HepG2 (cell line): ENCODE data around the gene RBM25. TPM values are rescaled to one million over a fixed set of nuclear protein-coding genes. Genes with fewer than 3 reads are reported as not detected.
A peak's percentile ranks its signal among the peaks of the same experiment; 100 is the strongest.

ENCODE experiments used
- E2F1 ChIP-seq: sonication (generic); formaldehyde crosslinking; IDR thresholded peaks from 2 replicates; pipeline ENCODE4 v1.5.0; 2020; ENCODE audit warnings: missing genetic modification reagents
- E2F5 ChIP-seq: sonication (generic); formaldehyde crosslinking; conservative IDR thresholded peaks from 2 replicates; pipeline ENCODE4 v1.4.0; 2020; ENCODE audit warnings: missing genetic modification reagents
- ELF1 ChIP-seq: sonication (generic); formaldehyde crosslinking; IDR thresholded peaks from 2 replicates; pipeline ENCODE4 v1.4.0; 2020; ENCODE audit warnings: missing genetic modification reagents
- JUN ChIP-seq: sonication (generic); formaldehyde crosslinking; IDR thresholded peaks from 2 replicates; pipeline ENCODE4 v1.4.0; 2020; ENCODE audit warnings: mild to moderate bottlenecking, missing genetic modification reagents
- KAT8 ChIP-seq: IDR thresholded peaks from 2 replicates; pipeline ENCODE4 v1.6.1; 2016; ENCODE audit warnings: missing genetic modification reagents, missing compliant biosample characterization
- MATR3 ChIP-seq: sonication (generic); formaldehyde crosslinking; IDR thresholded peaks from 2 replicates; pipeline ENCODE4 v1.4.0; 2020; ENCODE audit warnings: missing genetic modification reagents
- PCBP1 ChIP-seq: fragments of 200-400 bp; formaldehyde crosslinking; IDR thresholded peaks from 2 replicates; pipeline ENCODE4 v1.6.1; 2017; ENCODE audit warnings: mild to moderate bottlenecking, low read depth, low read length, borderline replicate concordance
- PITX1 ChIP-seq: sonication (generic); formaldehyde crosslinking; IDR thresholded peaks from 2 replicates; pipeline ENCODE4 v1.5.1; 2020; ENCODE audit warnings: mild to moderate bottlenecking, missing genetic modification reagents
- SMAD3 ChIP-seq: sonication (generic); formaldehyde crosslinking; IDR thresholded peaks from 2 replicates; pipeline ENCODE4 v1.4.0; 2020; ENCODE audit warnings: missing genetic modification reagents
- SP1 ChIP-seq, 2 experiments: fragments of 450-650 bp in 1 of 2; sonication (generic) in 1 of 2; formaldehyde crosslinking in 1 of 2; IDR thresholded peaks; 2 replicates each; pipeline versions ENCODE4 v1.4.0 to v1.6.1; 2016 to 2020; ENCODE audit warnings: missing genetic modification reagents in 1 of 2
- ZBTB3 ChIP-seq: sonication (generic); formaldehyde crosslinking; IDR thresholded peaks from 2 replicates; pipeline ENCODE4 v1.4.0; 2020; ENCODE audit warnings: low read depth, mild to moderate bottlenecking, moderate library complexity, missing genetic modification reagents, borderline replicate concordance
- ZHX2 ChIP-seq, 2 experiments: sonication (generic) in 1 of 2; formaldehyde crosslinking in 1 of 2; IDR thresholded peaks; 2 replicates each; pipeline versions ENCODE4 v1.6.1 to v1.9.0; 2014 to 2022; ENCODE audit warnings: antibody characterized with exemption in 1 of 2, borderline replicate concordance in 1 of 2, inconsistent platforms in 1 of 2, low read depth in 1 of 2, missing genetic modification reagents in 1 of 2
- ZNF235 ChIP-seq: sonication (generic); formaldehyde crosslinking; IDR thresholded peaks from 2 replicates; pipeline ENCODE4 v1.8.1; 2023; ENCODE audit warnings: mild to moderate bottlenecking, missing genetic modification reagents, borderline replicate concordance
- ZNF264 ChIP-seq: sonication (generic); formaldehyde crosslinking; IDR thresholded peaks from 2 replicates; pipeline ENCODE4 v1.4.0; 2020; ENCODE audit warnings: missing genetic modification reagents
- ZNF496 ChIP-seq: sonication (generic); formaldehyde crosslinking; IDR thresholded peaks from 2 replicates; pipeline ENCODE4 v1.8.1; 2023; ENCODE audit warnings: mild to moderate bottlenecking, moderate library complexity, missing genetic modification reagents; ENCODE audit not compliant: insufficient replicate concordance
- ZNF562 ChIP-seq: sonication (generic); formaldehyde crosslinking; IDR thresholded peaks from 2 replicates; pipeline ENCODE4 v1.8.0; 2022; ENCODE audit warnings: missing genetic modification reagents, borderline replicate concordance
- ZNF570 ChIP-seq: sonication (generic); formaldehyde crosslinking; IDR thresholded peaks from 2 replicates; pipeline ENCODE4 v1.4.0; 2020; ENCODE audit warnings: mild to moderate bottlenecking, missing genetic modification reagents, borderline replicate concordance
- ZSCAN31 ChIP-seq: sonication (generic); formaldehyde crosslinking; IDR thresholded peaks from 2 replicates; pipeline ENCODE4 v1.5.0; 2020; ENCODE audit warnings: low read depth, mild to moderate bottlenecking, missing genetic modification reagents
- polyA plus RNA-seq, 8 experiments: library from polyadenylated mRNA; depleted of rRNA in 3 of 8; stranded (reverse) in 7 of 8; unstranded in 1 of 8; fragments of >200 nt; fragmentation: Illumina TruSeq in 4 of 8; extraction: Trizol in 4 of 8; gene quantifications; 2 replicates each; pipeline versions ENCODE4 v1.2.1 to v1.2.3, GENCODE V29; 2011 to 2016; ENCODE audit warnings: low read depth in 4 of 8, missing spikeins in 1 of 8, mixed read lengths in 1 of 8; ENCODE audit not compliant: insufficient read depth in 1 of 8
- total RNA-seq, 5 experiments: library from RNA; depleted of rRNA; stranded (reverse); fragments of >200 nt; fragmentation: Illumina TruSeq; extraction: Trizol; gene quantifications; 2 replicates each; pipeline ENCODE4 v1.2.3, GENCODE V29; 2016; ENCODE audit warnings: low read depth in 1 of 5

Gene RBM25
- total and polyA plus RNA-seq, 2 of the 13 experiments (the other 11 are each of a cell fraction or from before 2014, with no cell fraction given) = 34.1 to 65.9 TPM

GRCh38 chr14:73058922-73059673 lies 764 bp downstream of the RBM25 start (continued):
- TF ChIP-seq KAT8 = 0 out of 2 replicates have a peak, but pooled peaks have one; percentile 13
- no peak for TF ChIP-seq SMAD3 (CRISPR knock-in tag)
- TF ChIP-seq ZSCAN31 (CRISPR knock-in tag) = 0 out of 2 replicates have a peak, but pooled peaks have one; percentile 2
- no peak for TF ChIP-seq JUN (CRISPR knock-in tag)
- TF ChIP-seq SP1 (IDR thresholded peaks at IDR 0.05) = no peak
- TF ChIP-seq SP1 (CRISPR knock-in tag; IDR thresholded peaks at IDR 0.05) = no peak
- no peak for TF ChIP-seq ZNF570 (CRISPR knock-in tag)
- TF ChIP-seq E2F5 = no peak
- no peak for TF ChIP-seq ZNF562 (CRISPR knock-in tag)
- no peak for TF ChIP-seq PITX1 (CRISPR knock-in tag)
- no peak for TF ChIP-seq ZBTB3
- no peak for TF ChIP-seq ZNF264 (CRISPR knock-in tag)
- no peak for TF ChIP-seq ZNF496 (CRISPR knock-in tag)
- no peak for TF ChIP-seq ZHX2 (IDR thresholded peaks at IDR 0.05; ENCODE audit: low read depth)
- no peak for TF ChIP-seq ZHX2 (CRISPR knock-in tag; IDR thresholded peaks at IDR 0.05; ENCODE audit: borderline replicate concordance)
- TF ChIP-seq ELF1 (CRISPR knock-in tag) = no peak
- no peak for TF ChIP-seq PCBP1
- TF ChIP-seq MATR3 (CRISPR knock-in tag) = no peak
- 0 out of 2 replicates have a peak, but pooled peaks have one; percentile 27 for TF ChIP-seq E2F1 (CRISPR knock-in tag)
- TF ChIP-seq ZNF235 (CRISPR knock-in tag) = 0 out of 2 replicates have a peak, but pooled peaks have one; percentile 6
